ENCODE measurements around the gene ZNF483. TPM values are rescaled to one million over a fixed set of nuclear protein-coding genes. Genes with fewer than 3 reads are reported as not detected.
"Not testable (repeated sequence)": the region's sequence is repeated elsewhere in the genome, so short reads cannot be mapped to it uniquely, and the experiment has no call there.

ZNF483 gene
- total RNA-seq, 1 experiment from 2014 or later = 2.6 TPM

DNA sequence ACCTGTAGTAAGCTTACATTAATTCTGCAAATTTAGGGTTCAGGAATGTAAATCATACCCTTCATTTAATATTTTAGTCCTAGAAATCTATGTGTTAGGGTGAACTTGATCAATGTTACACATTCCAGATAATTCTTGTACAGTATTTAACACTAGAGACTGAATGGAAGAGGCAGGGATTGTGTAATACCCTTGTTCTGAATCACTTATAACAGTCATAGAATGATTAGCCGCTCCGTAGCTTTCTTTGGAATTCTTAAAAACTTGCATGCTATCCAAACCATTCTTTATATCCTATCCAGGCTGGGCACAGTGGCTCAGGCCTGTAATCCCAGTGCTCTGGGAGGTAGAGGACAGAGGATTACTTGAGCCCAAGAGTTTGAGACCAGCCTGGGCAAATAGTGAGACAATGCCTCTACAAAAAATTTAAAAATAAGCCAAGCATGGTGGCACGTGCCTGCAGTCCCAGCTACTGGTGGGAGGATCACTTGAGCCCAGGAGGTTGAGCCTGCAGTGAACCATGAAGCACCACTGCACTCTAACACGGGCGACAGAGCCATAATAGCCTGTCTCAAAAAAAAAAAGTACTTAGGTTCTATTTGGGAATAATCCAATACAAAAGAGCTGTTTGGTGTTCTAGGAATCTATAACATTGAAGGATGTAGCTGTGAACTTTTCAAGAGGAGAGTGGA, 8.3 kb downstream of the ZNF483 start:
- DNase-seq (ENCODE audit: extremely low read depth, low read depth) = no peak

DNA sequence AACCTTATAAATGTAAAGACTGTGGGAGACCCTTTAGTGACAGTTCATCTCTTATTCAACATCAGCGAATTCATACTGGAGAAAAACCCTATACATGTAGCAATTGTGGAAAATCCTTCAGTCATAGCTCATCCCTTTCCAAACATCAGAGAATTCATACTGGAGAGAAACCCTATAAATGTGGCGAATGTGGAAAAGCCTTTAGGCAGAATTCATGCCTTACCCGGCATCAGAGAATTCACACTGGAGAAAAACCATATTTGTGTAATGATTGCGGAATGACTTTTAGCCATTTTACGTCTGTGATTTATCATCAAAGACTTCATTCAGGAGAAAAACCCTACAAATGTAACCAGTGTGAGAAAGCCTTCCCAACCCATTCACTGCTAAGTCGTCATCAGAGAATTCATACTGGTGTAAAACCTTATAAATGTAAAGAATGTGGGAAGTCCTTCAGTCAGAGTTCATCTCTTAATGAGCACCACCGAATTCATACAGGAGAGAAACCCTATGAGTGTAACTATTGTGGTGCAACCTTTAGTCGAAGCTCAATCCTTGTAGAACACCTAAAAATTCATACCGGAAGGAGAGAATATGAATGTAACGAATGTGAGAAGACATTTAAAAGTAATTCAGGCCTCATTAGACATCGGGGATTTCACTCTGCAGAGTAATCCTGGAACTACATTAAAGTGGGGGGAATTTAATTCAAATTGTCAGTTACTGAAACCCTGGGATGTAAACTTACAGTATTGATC, 17.7 kb downstream of the ZNF483 start:
- no peak for DNase-seq (ENCODE audit: extremely low read depth, low read depth)

DNA sequence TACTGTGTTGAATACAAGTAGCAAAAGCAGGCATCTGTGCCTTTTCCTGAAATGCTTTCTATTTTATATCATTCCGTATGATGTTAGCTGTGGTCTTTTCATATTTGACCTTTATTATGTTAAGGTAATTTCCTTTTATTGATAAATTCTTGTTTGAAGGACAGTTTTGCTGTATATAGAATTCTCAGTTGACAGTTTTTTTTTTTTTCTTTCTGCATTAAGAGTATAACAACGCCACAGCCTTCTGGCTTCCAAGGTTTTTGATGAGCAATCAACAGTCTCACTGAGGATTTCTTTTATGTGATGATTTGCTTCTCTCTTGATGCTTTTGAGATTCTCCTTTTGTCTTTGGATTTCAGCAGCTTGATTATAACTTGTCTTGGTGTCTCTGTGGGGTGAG, 23.6 kb downstream of the ZNF483 start:
- no peak for DNase-seq (ENCODE audit: extremely low read depth, low read depth)

GRCh38 chr9:111555425-111555824, 30.4 kb downstream of the ZNF483 start:
- not testable (repeated sequence) for DNase-seq (ENCODE audit: extremely low read depth, low read depth)

DNA sequence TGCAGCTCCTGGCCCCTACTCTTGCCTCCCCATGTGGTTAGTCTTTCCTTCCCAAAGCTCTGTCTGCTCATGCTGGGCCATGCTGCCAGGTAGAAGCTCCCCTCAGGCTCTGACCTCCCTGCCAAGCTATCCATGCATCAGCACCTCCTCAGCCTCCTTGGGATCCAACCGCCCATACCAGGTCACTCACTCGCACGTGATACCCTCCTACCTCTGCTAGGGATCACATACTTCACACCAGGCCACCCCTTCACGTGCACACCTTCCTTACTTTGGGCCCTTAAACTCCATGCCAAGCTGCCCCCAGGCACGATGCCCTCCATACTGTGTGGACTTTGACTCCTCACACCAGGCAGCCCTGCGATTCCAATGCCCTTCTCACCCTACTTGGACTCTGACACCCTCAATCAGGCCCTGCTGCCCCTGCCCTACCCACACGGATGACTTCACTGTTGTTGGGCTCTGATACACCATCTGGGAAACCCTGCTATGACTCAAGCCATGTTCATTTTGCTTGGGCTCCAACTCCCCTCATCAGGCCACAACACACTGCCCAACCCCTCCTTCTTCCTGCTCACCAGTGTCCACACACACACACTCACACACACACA, 34.1 kb downstream of the ZNF483 start:
- DNase-seq (ENCODE audit: extremely low read depth, low read depth) = peak; percentile 32

- no peak for DNase-seq (ENCODE audit: extremely low read depth, low read depth)
These were observed 36.3 kb downstream of the ZNF483 start for GRCh38 chr9:111561165-111561719.

- DNase-seq (ENCODE audit: extremely low read depth, low read depth) = no peak
These were observed 41.3 kb downstream of the ZNF483 start for GRCh38 chr9:111566234-111566633.

- not testable (repeated sequence) for DNase-seq (ENCODE audit: extremely low read depth, low read depth)
These were observed 43.1 kb downstream of the ZNF483 start for GRCh38 chr9:111568127-111568526.

GRCh38 chr9:111572950-111573604, 48.1 kb downstream of the ZNF483 start:
- DNase-seq (ENCODE audit: extremely low read depth, low read depth) = no peak

- DNase-seq (ENCODE audit: extremely low read depth, low read depth) = no peak
These were observed 57.9 kb downstream of the ZNF483 start for GRCh38 chr9:111582888-111583287.

GRCh38 chr9:111586378-111586777, 61.4 kb downstream of the ZNF483 start:
- no peak for DNase-seq (ENCODE audit: extremely low read depth, low read depth)

DNA sequence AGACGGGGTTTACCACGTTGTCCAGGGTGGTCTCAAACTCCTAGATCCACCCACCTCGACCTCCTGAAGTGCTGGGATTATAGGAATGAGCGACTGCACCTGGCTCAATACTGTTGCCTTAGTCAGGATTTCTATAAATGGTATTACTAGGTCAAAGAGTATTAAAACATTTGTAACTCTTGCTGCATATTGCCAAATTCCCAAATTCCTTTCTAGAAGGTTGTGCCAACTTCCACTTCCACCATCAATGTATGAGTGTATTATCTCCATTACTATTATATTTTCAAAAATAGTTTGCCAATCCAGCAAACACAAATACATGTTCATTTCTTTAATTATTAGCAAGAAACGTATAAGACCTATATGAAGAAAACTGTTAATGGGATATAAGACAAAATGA, 63.9 kb downstream of the ZNF483 start:
- DNase-seq (ENCODE audit: extremely low read depth, low read depth) = no peak

GRCh38 chr9:111597852-111598732, 73.1 kb downstream of the ZNF483 start:
- DNase-seq (ENCODE audit: extremely low read depth, low read depth) = no peak

GRCh38 chr9:111598733-111599091, 73.7 kb downstream of the ZNF483 start:
- DNase-seq (ENCODE audit: extremely low read depth, low read depth) = no peak

DNA sequence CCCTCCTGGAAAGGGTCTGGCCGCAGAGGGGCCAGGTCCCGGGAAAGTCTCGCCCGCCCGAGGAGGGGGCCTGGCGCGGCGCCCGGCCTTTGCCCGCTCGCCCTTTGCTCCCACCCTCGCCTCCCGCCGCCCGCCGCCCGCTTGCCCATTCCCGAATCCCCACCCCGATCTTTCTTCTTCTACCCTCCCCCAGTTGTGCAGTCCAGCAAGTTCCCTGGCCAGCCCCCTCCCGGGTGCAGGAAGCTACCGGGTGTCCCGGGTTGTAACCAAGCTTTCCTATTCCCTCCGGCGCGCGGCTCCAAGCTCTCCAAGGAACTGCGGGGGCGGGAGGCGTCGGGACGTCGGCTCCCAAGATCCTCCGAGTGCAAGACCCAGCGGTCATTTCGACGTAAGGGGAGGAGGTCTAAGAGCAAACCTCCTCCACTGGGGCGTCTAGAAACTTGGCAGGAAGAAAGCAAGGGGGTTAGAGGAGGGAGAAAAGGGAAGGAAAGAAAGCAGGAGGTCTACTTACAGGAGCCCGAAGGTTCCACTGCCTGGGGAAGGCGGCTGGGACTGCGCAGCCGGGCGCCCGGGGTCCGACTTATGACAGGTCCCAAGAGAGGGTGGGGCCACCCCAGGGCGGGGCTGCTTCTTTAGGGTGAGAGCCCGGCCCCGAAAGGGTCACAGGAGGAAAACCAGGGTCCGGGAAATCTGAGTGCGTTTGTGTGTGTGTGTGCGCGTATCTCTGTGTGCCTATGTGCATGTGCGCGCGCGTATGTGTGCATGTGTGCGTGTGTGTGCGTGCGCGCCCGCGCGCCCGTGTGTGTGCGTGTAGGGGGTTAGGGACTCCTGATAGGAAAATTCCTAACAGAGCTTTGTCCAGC, 74.3 kb downstream of the ZNF483 start, which contains the start of gene PTGR1:
PTGR1 (minus strand) TSS at position 556 of the 863 bp plus-strand sequence. CDS start 2,225 bp downstream, outside the sequence.
- DNase-seq (ENCODE audit: extremely low read depth, low read depth) = peak; percentile 82

DNA sequence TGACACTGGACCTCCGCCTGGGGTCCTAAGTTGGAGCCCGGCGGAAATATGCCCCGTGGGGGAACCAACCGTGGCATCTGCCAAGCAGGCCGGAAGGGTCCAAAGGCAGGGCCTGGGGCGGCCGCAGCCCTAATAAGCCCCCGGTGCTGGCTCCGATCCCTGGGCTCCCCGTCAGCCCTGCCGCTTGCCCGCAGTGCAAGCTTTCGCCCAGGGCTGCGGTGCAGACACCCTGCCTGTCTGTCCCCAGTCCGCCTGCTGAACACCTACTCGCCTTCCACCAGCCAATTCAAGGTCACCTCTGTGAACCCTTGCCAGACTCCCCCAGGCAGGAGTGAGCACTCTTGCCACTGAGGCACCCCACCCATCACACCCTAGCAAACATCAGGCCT, 75.0 kb downstream of the ZNF483 start:
- no peak for DNase-seq (ENCODE audit: extremely low read depth, low read depth)

DNA sequence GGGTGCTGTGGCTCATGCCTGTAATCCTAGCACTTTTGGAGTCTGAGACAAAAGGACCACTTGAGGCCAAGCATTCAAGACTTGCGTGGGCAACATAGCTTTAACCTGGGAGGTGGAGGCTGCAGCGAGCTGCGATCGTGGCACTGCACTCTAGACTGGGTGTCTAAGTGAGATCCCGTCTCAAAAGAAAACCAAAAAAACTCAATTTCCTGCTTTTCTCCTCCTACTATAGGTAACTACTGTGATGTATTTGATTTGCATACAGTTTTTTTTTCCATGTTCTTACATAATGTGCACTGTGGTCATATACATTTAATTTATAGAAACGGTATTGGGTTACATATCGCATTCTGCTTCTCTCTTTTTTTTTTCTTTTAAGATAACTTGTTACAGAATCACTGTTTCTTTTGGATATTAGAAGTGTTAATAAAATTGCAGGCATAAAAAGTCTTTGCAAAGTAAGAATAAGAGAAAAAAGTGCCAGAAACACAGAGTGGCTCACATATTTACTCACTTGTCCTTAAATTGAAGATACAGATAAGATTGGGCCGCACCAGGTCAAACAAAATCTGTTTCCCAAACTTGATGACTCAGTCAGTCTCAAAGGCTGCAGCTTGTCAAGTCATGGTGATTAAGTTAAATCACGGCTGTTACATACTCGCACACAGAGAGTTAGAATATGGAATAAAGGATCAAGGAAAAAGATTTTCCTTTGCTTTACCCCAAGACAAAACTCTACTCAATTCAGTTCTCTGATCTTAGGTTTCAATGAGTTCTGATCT, 76.4 kb downstream of the ZNF483 start:
- peak; percentile 96 for DNase-seq (ENCODE audit: extremely low read depth, low read depth)

- DNase-seq (ENCODE audit: extremely low read depth, low read depth) = no peak
These were observed 78.1 kb downstream of the ZNF483 start for GRCh38 chr9:111603041-111603440.

Measured in NCI-H460 (cell line).